Activated CD8-positive, alpha-beta T cell treated with anti-CD3 and anti-CD28 coated beads, Interleukin-2, amount 10 ng/mL, durations not matched to agents 7 days and 5 days (primary cell): ENCODE data around the gene TRPV3. TPM values are rescaled to one million over a fixed set of nuclear protein-coding genes. Genes with fewer than 3 reads are reported as not detected.
"Not testable (repeated sequence)": the region's sequence is repeated elsewhere in the genome, so short reads cannot be mapped to it uniquely, and the experiment has no call there.

Experiments used
- ATAC-seq: fragments of 150-1000 bp; cut with Tn5 transposase; one replicate; pipeline ENCODE4 v1.10.0; 2021; ENCODE audit warnings: moderate library complexity
- CTCF ChIA-PET: fragments of 350-600 bp; sonication (Branson Sonifier 250); formaldehyde crosslinking; loops from one replicate; lab custom pipeline; 2021; ENCODE audit warnings: antibody characterized with exemption; lab: Charles Lee
- POLR2A ChIA-PET: fragments of 350-600 bp; sonication (Branson Sonifier 250); formaldehyde crosslinking; loops from one replicate; lab custom pipeline; 2021; ENCODE audit warnings: antibody characterized with exemption; lab: Charles Lee
- DNase-seq: peaks from one replicate; pipeline ENCODE4 v3.0.0-alpha.2; 2020
- H3K27ac Mint-ChIP-seq: one replicate; pipeline ENCODE4 v1.8.0; 2021; ENCODE audit warnings: mild to moderate bottlenecking, mixed read lengths
- H3K27me3 Mint-ChIP-seq: one replicate; pipeline ENCODE4 v1.8.0; 2021; ENCODE audit warnings: low read depth, mixed read lengths
- H3K36me3 Mint-ChIP-seq: one replicate; pipeline ENCODE4 v1.8.0; 2021; ENCODE audit warnings: low read depth, mixed read lengths
- H3K4me1 Mint-ChIP-seq: one replicate; pipeline ENCODE4 v1.8.0; 2021; ENCODE audit warnings: low read depth, mixed read lengths
- H3K4me3 Mint-ChIP-seq: one replicate; pipeline ENCODE4 v1.8.0; 2021; ENCODE audit warnings: mild to moderate bottlenecking, mixed read lengths
- H3K9me3 Mint-ChIP-seq: one replicate; pipeline ENCODE4 v1.8.0; 2022; ENCODE audit warnings: mixed read lengths; ENCODE audit not compliant: insufficient read depth
- total RNA-seq, 2 experiments: library from RNA; stranded (reverse); gene quantifications; one replicate each; pipeline ENCODE4 v1.2.3, GENCODE V29; 2021

The TRPV3 gene
- total RNA-seq, 2 experiments from 2014 or later, result 0.31 to 0.37 TPM

DNA sequence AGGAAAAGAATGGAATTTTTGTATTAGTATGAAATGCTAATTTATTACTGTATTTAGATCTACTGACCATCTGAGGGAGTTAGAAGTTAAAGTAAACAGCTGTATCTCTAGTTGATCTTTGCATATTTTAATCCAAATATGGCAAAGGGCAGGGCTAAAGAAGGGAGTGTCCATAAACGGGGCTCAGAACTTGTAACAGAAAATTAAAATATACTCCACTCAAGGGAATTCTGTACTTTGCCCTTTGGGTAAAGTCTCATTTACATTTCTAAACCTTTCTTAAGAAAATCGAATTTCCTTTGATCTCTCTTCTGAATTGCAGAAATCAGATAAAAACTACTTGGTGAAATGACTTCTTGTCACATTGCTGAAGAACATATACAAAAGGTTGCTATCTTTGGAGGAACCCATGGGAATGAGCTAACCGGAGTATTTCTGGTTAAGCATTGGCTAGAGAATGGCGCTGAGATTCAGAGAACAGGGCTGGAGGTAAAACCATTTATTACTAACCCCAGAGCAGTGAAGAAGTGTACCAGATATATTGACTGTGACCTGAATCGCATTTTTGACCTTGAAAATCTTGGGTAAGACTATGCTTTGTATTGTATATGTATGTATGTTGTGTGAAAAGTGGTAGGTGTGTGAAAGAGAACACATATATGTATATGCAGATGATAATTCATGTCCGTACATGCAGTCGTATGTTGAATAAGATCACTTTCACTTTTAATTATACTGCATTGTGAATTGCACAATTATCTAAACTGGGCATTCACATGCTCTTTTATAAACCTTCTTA is 81.6 kb downstream of the TRPV3 start, which contains the start of gene ASPA:
Gene ASPA, plus strand, starts transcription at position 186 of the 799 bp plus-strand sequence. Its CDS starts 163 bp downstream, at position 349.
- Mint-ChIP-seq H3K9me3 (no peaks in the 10 kb centered on the region), H3K27me3 (peaks cover 5% of the 10 kb centered on the region), H3K4me3 (peak within 1 kb of the TSS; percentile 20), H3K36me3 (no peaks in the 10 kb centered on the region), H3K4me1 (no peaks in the 10 kb centered on the region), H3K27ac (no peak within 1 kb of the TSS)
- ChIA-PET POLR2A (no interaction called here), CTCF (no interaction called here)
- ATAC-seq (no peak), DNase-seq (no peak)

DNA sequence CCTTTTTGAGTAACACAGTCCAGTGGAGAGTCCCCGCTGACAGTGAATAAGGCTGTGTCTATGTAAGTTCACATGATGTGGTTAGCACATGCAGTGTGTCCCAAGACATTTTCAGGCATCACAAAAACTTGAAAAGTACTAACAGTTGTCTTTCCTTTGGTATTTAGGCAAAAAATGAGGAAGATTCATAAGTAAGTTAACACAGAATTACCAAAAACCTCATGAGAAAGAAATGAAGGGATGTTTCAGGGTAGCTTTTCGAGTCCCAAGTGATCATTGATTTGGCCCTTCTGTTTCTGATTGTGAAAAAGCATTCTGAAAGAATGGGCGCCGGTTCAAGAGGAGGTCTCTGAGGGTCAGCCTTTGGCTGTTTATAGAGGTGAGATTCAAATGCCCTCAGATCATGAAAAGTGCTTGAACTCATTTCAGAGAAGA is 82.3 kb downstream of the TRPV3 start:
- ATAC-seq (no peak), DNase-seq (no peak)
- Mint-ChIP-seq H3K4me3 (no peak overlapping the region), H3K27me3 (peaks cover 5% of the 10 kb centered on the region), H3K36me3 (no peaks in the 10 kb centered on the region), H3K4me1 (no peaks in the 10 kb centered on the region), H3K27ac (no peak overlapping the region), H3K9me3 (no peaks in the 10 kb centered on the region)
- ChIA-PET CTCF (no interaction called here), POLR2A (no interaction called here)

DNA sequence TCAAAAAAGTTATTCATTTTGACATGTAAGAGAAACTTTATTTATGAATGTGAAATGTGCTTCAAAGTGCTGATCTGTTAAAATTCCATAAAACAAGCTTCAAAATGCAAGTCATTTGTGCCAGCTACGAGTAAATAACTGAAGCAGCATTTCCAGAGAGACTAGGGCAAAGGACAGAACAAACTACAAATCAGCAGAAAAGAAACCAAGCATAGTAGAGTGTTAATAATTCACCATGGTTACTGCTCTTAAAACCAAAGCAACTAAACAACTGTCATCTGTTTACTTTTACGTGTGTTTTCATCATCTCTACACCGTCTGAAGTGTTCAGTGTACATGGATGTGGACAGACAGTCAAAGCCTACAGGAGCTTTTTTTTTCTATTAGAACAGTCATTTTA is 83.4 kb downstream of the TRPV3 start:
- H3K27ac Mint-ChIP-seq, result no peak overlapping the region
- POLR2A ChIA-PET, result no interaction called here
- H3K4me1 Mint-ChIP-seq, result no peaks in the 10 kb centered on the region
- CTCF ChIA-PET, result no interaction called here
- ATAC-seq (no peak), DNase-seq (no peak)
- H3K27me3 Mint-ChIP-seq, result peaks cover 5% of the 10 kb centered on the region
- no peak overlapping the region for H3K4me3 Mint-ChIP-seq
- no peaks in the 10 kb centered on the region for H3K9me3 Mint-ChIP-seq
- no peaks in the 10 kb centered on the region for H3K36me3 Mint-ChIP-seq

DNA sequence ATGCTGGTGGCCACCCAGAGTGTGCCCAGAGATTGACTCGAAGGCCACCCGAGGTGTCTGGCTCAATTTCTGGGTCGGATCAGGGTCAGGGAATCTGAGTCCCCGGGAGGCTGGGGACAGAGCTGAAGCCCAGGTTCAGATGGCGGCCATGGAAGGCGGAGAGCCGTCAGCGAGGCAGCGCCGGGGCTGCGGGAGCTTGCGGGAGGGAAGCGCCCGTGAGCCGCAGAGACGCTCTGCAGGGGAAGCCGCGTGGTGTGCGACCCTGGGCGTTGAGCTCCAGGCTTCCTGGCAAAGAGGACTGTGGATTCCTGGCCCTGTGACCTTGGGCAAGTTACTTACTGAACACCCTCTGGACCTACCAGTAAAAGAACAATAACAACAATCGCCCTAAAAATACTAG is 85.5 kb downstream of the TRPV3 start:
- H3K4me3 Mint-ChIP-seq, result no peak overlapping the region
- ATAC-seq, result no peak
- H3K27ac Mint-ChIP-seq, result no peak overlapping the region
- no peaks in the 10 kb centered on the region for H3K9me3 Mint-ChIP-seq
- no peaks in the 10 kb centered on the region for H3K36me3 Mint-ChIP-seq
- ChIA-PET CTCF (no interaction called here), POLR2A (no interaction called here)
- DNase-seq, result no peak
- no peaks in the 10 kb centered on the region for H3K4me1 Mint-ChIP-seq
- H3K27me3 Mint-ChIP-seq, result peaks cover 5% of the 10 kb centered on the region

DNA sequence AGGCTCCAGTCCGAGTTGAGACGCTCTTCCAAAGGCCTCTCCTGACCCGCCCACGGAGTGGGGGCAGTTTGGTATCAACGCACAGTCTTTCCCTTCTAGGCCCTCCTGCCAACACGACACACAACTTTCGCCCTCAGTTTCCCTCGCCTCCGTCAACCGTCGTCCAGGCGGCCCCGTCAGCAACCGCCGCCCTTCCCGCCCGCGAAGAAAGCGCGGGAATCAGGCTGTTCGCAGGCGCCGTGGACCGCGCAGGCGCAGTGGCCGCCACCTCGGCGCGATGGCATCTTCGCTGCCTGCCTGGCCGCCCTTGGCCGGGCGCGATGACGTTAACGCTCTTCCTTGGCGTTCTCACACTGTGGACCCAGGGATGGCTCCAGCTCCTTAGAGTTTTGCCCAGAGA is 86.0 kb downstream of the TRPV3 start, which contains the start of gene SPATA22:
Gene SPATA22, minus strand, starts transcription at position 221 of the 400 bp plus-strand sequence. CDS start 2,494 bp downstream, outside the sequence.
- Mint-ChIP-seq H3K9me3 (no peaks in the 10 kb centered on the region), H3K27ac (no peak within 1 kb of the TSS), H3K4me1 (no peaks in the 10 kb centered on the region), H3K27me3 (peaks cover 5% of the 10 kb centered on the region), H3K36me3 (no peaks in the 10 kb centered on the region), H3K4me3 (no peak within 1 kb of the TSS)
- DNase-seq (no peak), ATAC-seq (no peak)
- POLR2A ChIA-PET, result no interaction called here
- CTCF ChIA-PET, result no interaction called here

DNA sequence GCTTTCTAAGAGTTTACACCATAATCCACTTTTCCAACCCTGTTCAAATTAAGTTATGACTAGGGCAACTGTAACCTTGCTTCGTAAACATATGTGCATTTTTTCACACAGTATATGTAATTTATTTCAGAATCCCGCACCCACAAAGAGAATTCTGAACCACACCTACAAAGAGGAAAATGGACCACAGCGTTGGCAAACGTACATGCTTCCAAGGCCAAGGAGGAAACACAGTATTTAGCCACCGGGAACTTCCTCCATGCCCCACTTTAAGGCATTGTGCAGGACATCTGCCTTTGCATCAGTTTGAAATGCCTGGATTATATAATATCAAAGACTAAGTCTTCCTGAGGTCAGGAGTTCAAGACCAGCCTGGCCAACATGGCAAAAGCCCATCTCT is 88.1 kb downstream of the TRPV3 start:
- Mint-ChIP-seq H3K4me3 (no peak overlapping the region), H3K4me1 (no peaks in the 10 kb centered on the region), H3K36me3 (no peaks in the 10 kb centered on the region), H3K27me3 (peaks cover 5% of the 10 kb centered on the region), H3K9me3 (no peaks in the 10 kb centered on the region), H3K27ac (no peak overlapping the region)
- DNase-seq (no peak), ATAC-seq (no peak)
- CTCF ChIA-PET, result no interaction called here
- POLR2A ChIA-PET, result no interaction called here

DNA sequence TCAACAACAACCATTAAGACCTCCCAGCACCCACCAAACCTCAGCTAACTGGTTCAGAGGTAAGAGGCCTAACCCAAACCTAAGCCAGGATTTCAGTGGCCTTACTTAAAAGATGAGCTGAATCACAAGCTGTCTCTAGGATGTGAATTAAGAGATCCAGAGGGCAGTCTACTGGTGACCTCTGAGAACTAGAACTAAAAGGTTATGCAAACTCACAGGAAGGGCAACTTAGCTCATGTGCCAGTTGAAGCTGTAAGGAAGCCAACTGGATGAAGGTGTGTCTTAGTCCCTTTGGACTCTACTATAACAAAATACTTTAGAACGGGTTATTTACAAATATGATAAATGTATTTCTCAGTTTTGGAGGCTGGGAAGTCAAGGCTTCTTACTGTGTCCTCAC is 91.3 kb downstream of the TRPV3 start:
- CTCF ChIA-PET, H3K9me3 Mint-ChIP-seq: not testable (repeated sequence)

More for the DNA sequence above, 91.3 kb downstream of the TRPV3 start:
- H3K27me3 Mint-ChIP-seq, H3K27ac Mint-ChIP-seq, H3K4me1 Mint-ChIP-seq, H3K4me3 Mint-ChIP-seq, ATAC-seq, DNase-seq, H3K36me3 Mint-ChIP-seq, POLR2A ChIA-PET: not testable (repeated sequence)

Other genes starting within 250 kb of the TRPV3 start
- gene OR3A2, start 171.5 kb downstream of the TRPV3 start, total RNA-seq, result 1 to 10 TPM; 1.2 to 1.4 TPM
- gene OR1E1, start 159.4 kb downstream of the TRPV3 start, total RNA-seq, result not detected
- not detected for gene OR3A3, start 146.4 kb downstream of the TRPV3 start, total RNA-seq
- not detected for gene OR1E2, start 124.0 kb downstream of the TRPV3 start, total RNA-seq
- gene SPATA22, start 86.0 kb downstream of the TRPV3 start, total RNA-seq, result not detected
- not detected for gene ASPA, start 81.8 kb downstream of the TRPV3 start, total RNA-seq
- 1 to 10 TPM; 4.2 to 4.3 TPM for gene TRPV1, start 51.6 kb upstream of the TRPV3 start, total RNA-seq
- 10 to 100 TPM; 12.0 to 12.5 TPM for gene SHPK, start 78.4 kb upstream of the TRPV3 start, total RNA-seq
- 1 to 10 TPM; 7.7 to 9.7 TPM for gene CTNS, start 78.9 kb upstream of the TRPV3 start, total RNA-seq
- 10 to 100 TPM; 16.1 to 18.0 TPM for gene TAX1BP3, start 110.8 kb upstream of the TRPV3 start, total RNA-seq
- gene EMC6, start 111.0 kb upstream of the TRPV3 start, total RNA-seq, result 10 to 100 TPM; 39.7 to 43.1 TPM
- gene P2RX5, start 138.3 kb upstream of the TRPV3 start, total RNA-seq, result 1 to 10 TPM; 7.8 to 8.1 TPM
- gene HASPIN, start 166.1 kb upstream of the TRPV3 start, total RNA-seq, result 10 to 100 TPM; 27.0 to 28.1 TPM
- 10 to 100 TPM; 22.9 to 23.2 TPM for gene ITGAE, start 243.4 kb upstream of the TRPV3 start, total RNA-seq